ENCODE results near the gene DBR1.
"Not testable (repeated sequence)": the region's sequence is repeated elsewhere in the genome, so short reads cannot be mapped to it uniquely, and the experiment has no call there.

The DBR1 gene

DNA sequence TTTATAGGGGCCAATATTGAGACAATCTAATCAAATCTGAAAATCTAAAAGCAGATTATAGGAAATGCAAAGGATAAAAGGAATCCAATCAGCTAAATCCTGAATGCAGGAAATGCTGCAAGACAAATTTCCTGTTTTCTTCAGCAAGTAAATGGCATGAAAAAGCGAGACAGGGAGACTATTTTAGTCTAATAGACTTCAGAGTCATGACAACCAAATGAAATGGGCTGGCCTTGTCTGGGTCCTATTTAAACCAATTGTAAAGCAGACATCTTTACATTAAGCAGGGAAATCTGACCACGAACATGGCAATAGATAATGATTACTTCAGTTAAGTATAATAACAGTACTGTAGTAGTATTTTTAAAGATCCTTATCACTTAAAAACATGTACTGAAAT lies 2.1 kb downstream of the DBR1 start:
- Histone ChIP-seq H3K4me3 (no peak overlapping the region), H3K36me3 (peaks cover 6 to 37% (median 16%) of the 10 kb centered on the region in 3 donors), H3K27ac (no peak overlapping the region), H3K9me3 (no peaks in the 10 kb centered on the region), H3K4me1 (peaks cover 0 to 24% (median 10%) of the 10 kb centered on the region in 4 donors), H3K27me3 (no peaks in the 10 kb centered on the region)
- intact Hi-C loops (cut with DNase I; ENCODE audit: low total_unique reads), result no loop called here
- DNase-seq, result no peak
- TF ChIP-seq CTCF (IDR thresholded peaks at IDR 0.05), result no peak

DNA sequence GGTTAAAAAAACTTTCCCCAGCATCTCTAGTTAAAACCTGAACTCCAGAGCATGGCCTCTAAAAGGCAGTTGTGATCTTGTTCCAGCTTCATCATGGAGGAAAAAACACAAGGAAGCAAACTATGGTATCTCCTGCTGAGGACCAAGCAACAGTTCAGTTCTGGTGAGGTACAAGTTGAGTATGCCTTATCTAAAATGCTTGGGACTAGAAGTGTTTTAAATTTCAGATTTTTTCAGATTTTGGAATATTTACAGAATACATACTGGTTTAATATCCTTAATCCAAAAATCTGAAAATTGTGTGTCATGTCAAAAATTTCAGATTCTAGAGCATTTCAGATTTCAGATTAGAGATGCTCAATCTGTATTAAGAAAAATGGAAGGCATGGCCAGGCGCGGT lies 9.7 kb downstream of the DBR1 start:
- peaks cover 40 to 99% (median 67%) of the 10 kb centered on the region in 3 donors for H3K36me3 ChIP-seq
- intact Hi-C loops (cut with DNase I; ENCODE audit: low total_unique reads), result no loop called here

GRCh38 chr3:138157743-138158142 lies 17.0 kb downstream of the DBR1 start:
- H3K27me3 ChIP-seq, result no peaks in the 10 kb centered on the region
- intact Hi-C loops (cut with DNase I; ENCODE audit: low total_unique reads), result no loop called here
- DNase-seq, result no peak
- H3K4me1 ChIP-seq, result no peaks in the 10 kb centered on the region
- TF ChIP-seq CTCF (IDR thresholded peaks at IDR 0.05), result no peak
- H3K36me3 ChIP-seq, result peaks cover 12 to 27% (median 27%) of the 10 kb centered on the region in 3 donors
- no peak overlapping the region for H3K27ac ChIP-seq
- H3K9me3 ChIP-seq, result no peaks in the 10 kb centered on the region
- no peak overlapping the region for H3K4me3 ChIP-seq

More for the DNA sequence above, 9.7 kb downstream of the DBR1 start:
- TF ChIP-seq CTCF (IDR thresholded peaks at IDR 0.05), result no peak
- H3K9me3 ChIP-seq, result no peaks in the 10 kb centered on the region
- H3K27me3 ChIP-seq, result no peaks in the 10 kb centered on the region
- H3K4me1 ChIP-seq, result no peaks in the 10 kb centered on the region
- no peak overlapping the region for H3K4me3 ChIP-seq
- no peak for DNase-seq
- no peak overlapping the region for H3K27ac ChIP-seq

GRCh38 chr3:138154534-138154933 lies 20.2 kb downstream of the DBR1 start:
- Histone ChIP-seq H3K36me3 (no peaks in the 10 kb centered on the region), H3K27me3 (no peaks in the 10 kb centered on the region), H3K4me3 (no peak overlapping the region), H3K9me3 (no peaks in the 10 kb centered on the region), H3K27ac (no peak overlapping the region), H3K4me1 (no peaks in the 10 kb centered on the region)
- TF ChIP-seq CTCF (IDR thresholded peaks at IDR 0.05), result no peak
- DNase-seq, result no peak
- intact Hi-C loops (cut with DNase I; ENCODE audit: low total_unique reads), result no loop called here

GRCh38 chr3:138148503-138148902 lies 26.2 kb downstream of the DBR1 start:
- intact Hi-C loops (cut with DNase I; ENCODE audit: low total_unique reads), result no loop called here
- Histone ChIP-seq H3K36me3 (no peaks in the 10 kb centered on the region), H3K9me3 (no peaks in the 10 kb centered on the region), H3K4me1 (no peaks in the 10 kb centered on the region), H3K27me3 (no peaks in the 10 kb centered on the region), H3K4me3 (no peak overlapping the region), H3K27ac (no peak overlapping the region)
- no peak for TF ChIP-seq CTCF (IDR thresholded peaks at IDR 0.05)
- no peak for DNase-seq

DNA sequence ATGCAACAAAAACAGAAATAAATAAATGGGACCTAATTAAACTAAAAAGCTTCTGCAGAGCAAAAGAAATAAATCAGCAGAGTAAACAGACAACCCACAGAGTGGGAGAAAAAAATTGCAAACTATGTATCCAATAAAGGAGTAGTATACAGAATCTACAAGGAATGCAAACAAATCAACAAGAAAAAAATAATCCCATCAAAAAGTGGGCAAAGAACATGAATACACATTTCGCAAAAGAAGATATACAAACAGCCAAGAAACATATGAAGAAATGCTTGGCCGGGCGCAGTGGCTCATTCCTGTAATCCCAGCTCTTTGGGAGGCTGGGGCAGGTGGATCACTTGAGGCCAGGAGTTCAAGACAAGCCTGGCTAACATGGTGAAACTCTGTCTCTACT lies 32.5 kb downstream of the DBR1 start:
- H3K4me1 ChIP-seq; intact Hi-C loops (cut with DNase I; ENCODE audit: low total_unique reads); H3K4me3 ChIP-seq; DNase-seq; H3K36me3 ChIP-seq; H3K27me3 ChIP-seq; H3K9me3 ChIP-seq; H3K27ac ChIP-seq: not testable (repeated sequence)
